ENCODE measurements around the gene PPP6R3.

Gene PPP6R3

DNA sequence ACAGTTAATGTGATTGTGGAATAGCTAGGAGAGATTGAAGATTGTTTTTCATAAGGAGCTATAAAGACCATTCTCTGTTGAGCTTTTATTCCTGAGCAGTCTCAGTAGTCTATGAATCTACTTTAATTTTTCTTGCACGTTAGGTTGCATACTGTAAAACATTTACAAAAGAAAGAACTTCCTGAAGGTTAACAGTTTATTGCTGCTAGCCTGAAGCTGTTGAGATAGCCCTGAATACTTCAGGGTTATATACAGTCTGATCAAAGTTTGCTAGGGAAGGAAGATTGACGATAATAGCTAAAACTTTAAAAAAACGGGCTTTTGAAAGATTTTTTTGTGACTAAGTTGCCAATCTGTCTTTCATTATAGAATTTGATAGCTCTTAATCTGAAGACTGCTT lies 64.8 kb downstream of the PPP6R3 start (continued):
- no peak for TF ChIP-seq ZFP3 (CRISPR knock-in tag; IDR thresholded peaks at IDR 0.05)

DNA sequence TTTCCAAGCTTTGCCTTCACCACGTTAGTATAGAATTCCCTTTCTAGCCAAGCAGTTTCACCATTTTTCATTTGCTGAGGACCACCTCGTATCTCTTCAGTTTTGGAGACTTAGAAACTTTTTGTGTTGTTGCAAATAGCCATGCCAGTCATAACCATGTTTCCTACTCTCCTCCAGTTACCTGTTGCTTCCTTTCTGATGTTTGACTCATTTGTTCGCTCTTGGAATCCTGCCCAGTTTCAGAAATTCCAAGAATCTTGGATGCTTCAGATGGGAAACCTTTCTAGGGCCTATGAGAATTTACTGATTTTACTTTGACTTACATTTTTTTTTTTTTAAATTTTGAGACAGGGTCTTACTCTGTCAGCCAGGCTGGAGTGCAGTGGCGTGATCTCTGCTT lies 65.4 kb downstream of the PPP6R3 start:
- TF ChIP-seq TOX (CRISPR knock-in tag; IDR thresholded peaks at IDR 0.05; ENCODE audit: borderline replicate concordance) = no peak
- no peak for TF ChIP-seq ZNF8 (CRISPR knock-in tag; IDR thresholded peaks at IDR 0.05)
- TF ChIP-seq OSR1 (CRISPR knock-in tag; IDR thresholded peaks at IDR 0.05) = no peak
- TF ChIP-seq, protein P1, sequence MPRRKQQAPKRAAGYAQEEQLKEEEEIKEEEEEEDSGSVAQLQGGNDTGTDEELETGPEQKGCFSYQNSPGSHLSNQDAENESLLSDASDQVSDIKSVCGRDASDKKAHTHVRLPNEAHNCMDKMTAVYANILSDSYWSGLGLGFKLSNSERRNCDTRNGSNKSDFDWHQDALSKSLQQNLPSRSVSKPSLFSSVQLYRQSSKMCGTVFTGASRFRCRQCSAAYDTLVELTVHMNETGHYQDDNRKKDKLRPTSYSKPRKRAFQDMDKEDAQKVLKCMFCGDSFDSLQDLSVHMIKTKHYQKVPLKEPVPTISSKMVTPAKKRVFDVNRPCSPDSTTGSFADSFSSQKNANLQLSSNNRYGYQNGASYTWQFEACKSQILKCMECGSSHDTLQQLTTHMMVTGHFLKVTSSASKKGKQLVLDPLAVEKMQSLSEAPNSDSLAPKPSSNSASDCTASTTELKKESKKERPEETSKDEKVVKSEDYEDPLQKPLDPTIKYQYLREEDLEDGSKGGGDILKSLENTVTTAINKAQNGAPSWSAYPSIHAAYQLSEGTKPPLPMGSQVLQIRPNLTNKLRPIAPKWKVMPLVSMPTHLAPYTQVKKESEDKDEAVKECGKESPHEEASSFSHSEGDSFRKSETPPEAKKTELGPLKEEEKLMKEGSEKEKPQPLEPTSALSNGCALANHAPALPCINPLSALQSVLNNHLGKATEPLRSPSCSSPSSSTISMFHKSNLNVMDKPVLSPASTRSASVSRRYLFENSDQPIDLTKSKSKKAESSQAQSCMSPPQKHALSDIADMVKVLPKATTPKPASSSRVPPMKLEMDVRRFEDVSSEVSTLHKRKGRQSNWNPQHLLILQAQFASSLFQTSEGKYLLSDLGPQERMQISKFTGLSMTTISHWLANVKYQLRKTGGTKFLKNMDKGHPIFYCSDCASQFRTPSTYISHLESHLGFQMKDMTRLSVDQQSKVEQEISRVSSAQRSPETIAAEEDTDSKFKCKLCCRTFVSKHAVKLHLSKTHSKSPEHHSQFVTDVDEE (CRISPR knock-in tag; IDR thresholded peaks at IDR 0.05) = no peak
- no peak for TF ChIP-seq CSDC2 (CRISPR knock-in tag; IDR thresholded peaks at IDR 0.05)
- no peak for TF ChIP-seq ZC3H10 (CRISPR knock-in tag; IDR thresholded peaks at IDR 0.05)
- TF ChIP-seq, protein P2, sequence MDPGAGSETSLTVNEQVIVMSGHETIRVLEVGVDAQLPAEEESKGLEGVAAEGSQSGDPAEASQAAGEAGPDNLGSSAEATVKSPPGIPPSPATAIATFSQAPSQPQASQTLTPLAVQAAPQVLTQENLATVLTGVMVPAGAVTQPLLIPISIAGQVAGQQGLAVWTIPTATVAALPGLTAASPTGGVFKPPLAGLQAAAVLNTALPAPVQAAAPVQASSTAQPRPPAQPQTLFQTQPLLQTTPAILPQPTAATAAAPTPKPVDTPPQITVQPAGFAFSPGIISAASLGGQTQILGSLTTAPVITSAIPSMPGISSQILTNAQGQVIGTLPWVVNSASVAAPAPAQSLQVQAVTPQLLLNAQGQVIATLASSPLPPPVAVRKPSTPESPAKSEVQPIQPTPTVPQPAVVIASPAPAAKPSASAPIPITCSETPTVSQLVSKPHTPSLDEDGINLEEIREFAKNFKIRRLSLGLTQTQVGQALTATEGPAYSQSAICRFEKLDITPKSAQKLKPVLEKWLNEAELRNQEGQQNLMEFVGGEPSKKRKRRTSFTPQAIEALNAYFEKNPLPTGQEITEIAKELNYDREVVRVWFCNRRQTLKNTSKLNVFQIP (CRISPR knock-in tag; IDR thresholded peaks at IDR 0.05; ENCODE audit: borderline replicate concordance, low read depth) = no peak
- TF ChIP-seq SNAI2 (CRISPR knock-in tag; IDR thresholded peaks at IDR 0.05) = no peak
- no peak for TF ChIP-seq RARB (CRISPR knock-in tag; IDR thresholded peaks at IDR 0.05)
- TF ChIP-seq ZFP30 (CRISPR knock-in tag; IDR thresholded peaks at IDR 0.05) = no peak
- no peak for TF ChIP-seq ZFP3 (CRISPR knock-in tag; IDR thresholded peaks at IDR 0.05)
- no peak for TF ChIP-seq TCF4 (CRISPR knock-in tag; IDR thresholded peaks at IDR 0.05; ENCODE audit: borderline replicate concordance)
- TF ChIP-seq ISL1 (CRISPR knock-in tag; IDR thresholded peaks at IDR 0.05) = no peak
- TF ChIP-seq ESRRG (CRISPR knock-in tag; IDR thresholded peaks at IDR 0.05) = no peak
- no peak for TF ChIP-seq ZNF70 (CRISPR knock-in tag; IDR thresholded peaks at IDR 0.05)
- TF ChIP-seq PPARA (CRISPR knock-in tag; IDR thresholded peaks at IDR 0.05; ENCODE audit: borderline replicate concordance) = no peak
- ATAC-seq = peak; percentile 65

DNA sequence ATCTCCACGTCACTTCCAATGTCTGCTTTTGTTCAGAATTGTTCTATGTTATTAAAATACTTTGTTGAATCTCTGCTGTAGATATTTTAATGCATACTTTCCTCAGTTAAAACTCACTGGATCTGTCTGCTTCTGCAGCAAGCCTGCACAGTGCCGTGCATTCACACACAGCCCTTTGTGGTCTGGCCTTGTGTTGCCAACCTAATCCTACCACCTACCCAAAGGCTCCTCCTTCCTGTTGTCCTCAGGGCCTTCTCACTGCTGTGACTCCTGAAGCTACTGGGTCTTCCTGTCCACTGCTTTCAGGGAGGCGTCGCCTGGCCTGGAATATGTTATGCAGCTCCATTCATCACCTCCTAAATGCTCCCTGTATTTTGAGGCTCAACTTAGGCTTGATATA lies 67.0 kb downstream of the PPP6R3 start:
- ATAC-seq = no peak

More for the DNA sequence above, 67.0 kb downstream of the PPP6R3 start:
- TF ChIP-seq TCF4 (CRISPR knock-in tag; IDR thresholded peaks at IDR 0.05; ENCODE audit: borderline replicate concordance) = no peak
- TF ChIP-seq ZNF565 (CRISPR knock-in tag; conservative IDR thresholded peaks at IDR 0.05; ENCODE audit: low read depth) = no peak
- TF ChIP-seq GLIS3 (CRISPR knock-in tag; IDR thresholded peaks at IDR 0.05) = no peak
- no peak for TF ChIP-seq RARB (CRISPR knock-in tag; IDR thresholded peaks at IDR 0.05)
- no peak for TF ChIP-seq PPARA (CRISPR knock-in tag; IDR thresholded peaks at IDR 0.05; ENCODE audit: borderline replicate concordance)
- no peak for TF ChIP-seq ZFP30 (CRISPR knock-in tag; IDR thresholded peaks at IDR 0.05)
- no peak for TF ChIP-seq BACH2 (CRISPR knock-in tag; IDR thresholded peaks at IDR 0.05; ENCODE audit: borderline replicate concordance)
- TF ChIP-seq, protein P3, sequence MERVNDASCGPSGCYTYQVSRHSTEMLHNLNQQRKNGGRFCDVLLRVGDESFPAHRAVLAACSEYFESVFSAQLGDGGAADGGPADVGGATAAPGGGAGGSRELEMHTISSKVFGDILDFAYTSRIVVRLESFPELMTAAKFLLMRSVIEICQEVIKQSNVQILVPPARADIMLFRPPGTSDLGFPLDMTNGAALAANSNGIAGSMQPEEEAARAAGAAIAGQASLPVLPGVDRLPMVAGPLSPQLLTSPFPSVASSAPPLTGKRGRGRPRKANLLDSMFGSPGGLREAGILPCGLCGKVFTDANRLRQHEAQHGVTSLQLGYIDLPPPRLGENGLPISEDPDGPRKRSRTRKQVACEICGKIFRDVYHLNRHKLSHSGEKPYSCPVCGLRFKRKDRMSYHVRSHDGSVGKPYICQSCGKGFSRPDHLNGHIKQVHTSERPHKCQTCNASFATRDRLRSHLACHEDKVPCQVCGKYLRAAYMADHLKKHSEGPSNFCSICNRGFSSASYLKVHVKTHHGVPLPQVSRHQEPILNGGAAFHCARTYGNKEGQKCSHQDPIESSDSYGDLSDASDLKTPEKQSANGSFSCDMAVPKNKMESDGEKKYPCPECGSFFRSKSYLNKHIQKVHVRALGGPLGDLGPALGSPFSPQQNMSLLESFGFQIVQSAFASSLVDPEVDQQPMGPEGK (CRISPR knock-in tag; IDR thresholded peaks at IDR 0.05; ENCODE audit: borderline replicate concordance) = no peak
- no peak for TF ChIP-seq SNAI2 (CRISPR knock-in tag; IDR thresholded peaks at IDR 0.05)
- TF ChIP-seq ZFP3 (CRISPR knock-in tag; IDR thresholded peaks at IDR 0.05) = no peak
- TF ChIP-seq ZNF70 (CRISPR knock-in tag; IDR thresholded peaks at IDR 0.05) = no peak
- TF ChIP-seq, protein P2 (CRISPR knock-in tag; IDR thresholded peaks at IDR 0.05; ENCODE audit: borderline replicate concordance, low read depth) = no peak
- no peak for TF ChIP-seq ZC3H10 (CRISPR knock-in tag; IDR thresholded peaks at IDR 0.05)
- TF ChIP-seq ESRRG (CRISPR knock-in tag; IDR thresholded peaks at IDR 0.05) = no peak
- TF ChIP-seq, protein P4, sequence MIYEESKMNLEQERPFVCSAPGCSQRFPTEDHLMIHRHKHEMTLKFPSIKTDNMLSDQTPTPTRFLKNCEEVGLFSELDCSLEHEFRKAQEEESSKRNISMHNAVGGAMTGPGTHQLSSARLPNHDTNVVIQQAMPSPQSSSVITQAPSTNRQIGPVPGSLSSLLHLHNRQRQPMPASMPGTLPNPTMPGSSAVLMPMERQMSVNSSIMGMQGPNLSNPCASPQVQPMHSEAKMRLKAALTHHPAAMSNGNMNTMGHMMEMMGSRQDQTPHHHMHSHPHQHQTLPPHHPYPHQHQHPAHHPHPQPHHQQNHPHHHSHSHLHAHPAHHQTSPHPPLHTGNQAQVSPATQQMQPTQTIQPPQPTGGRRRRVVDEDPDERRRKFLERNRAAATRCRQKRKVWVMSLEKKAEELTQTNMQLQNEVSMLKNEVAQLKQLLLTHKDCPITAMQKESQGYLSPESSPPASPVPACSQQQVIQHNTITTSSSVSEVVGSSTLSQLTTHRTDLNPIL (CRISPR knock-in tag; IDR thresholded peaks at IDR 0.05; ENCODE audit: low read depth) = no peak
- no peak for TF ChIP-seq OSR1 (CRISPR knock-in tag; IDR thresholded peaks at IDR 0.05)
- TF ChIP-seq, protein P1 (CRISPR knock-in tag; IDR thresholded peaks at IDR 0.05) = no peak
